ELF-1 (cell line): ENCODE results near the gene RAMACL.

Experiments
- DNase-seq: peaks from one replicate; pipeline ENCODE4 v3.0.0-alpha.2; 2016; ENCODE audit warnings: low read depth, low spot score

Gene RAMACL

DNA sequence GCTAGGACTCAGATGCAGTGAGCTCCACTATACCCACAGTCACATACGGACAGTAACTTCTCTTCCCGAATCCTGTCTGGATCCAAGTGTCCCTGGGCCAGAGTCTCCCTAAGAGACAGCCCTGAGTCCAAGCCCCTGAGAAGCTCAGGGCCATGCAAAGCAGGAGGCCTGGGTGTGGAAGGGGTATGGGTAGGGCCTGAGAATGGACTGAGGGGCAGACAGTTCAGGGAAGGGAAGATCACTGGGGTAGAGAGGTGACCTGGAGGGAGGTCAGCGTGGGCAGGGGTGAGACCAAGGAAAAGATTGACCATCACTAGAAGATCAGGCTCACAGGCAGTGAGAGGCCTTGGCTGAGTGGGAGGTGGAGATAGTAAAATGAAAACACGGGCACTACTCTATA, 31.8 kb upstream of the RAMACL start:
- no peak for DNase-seq

DNA sequence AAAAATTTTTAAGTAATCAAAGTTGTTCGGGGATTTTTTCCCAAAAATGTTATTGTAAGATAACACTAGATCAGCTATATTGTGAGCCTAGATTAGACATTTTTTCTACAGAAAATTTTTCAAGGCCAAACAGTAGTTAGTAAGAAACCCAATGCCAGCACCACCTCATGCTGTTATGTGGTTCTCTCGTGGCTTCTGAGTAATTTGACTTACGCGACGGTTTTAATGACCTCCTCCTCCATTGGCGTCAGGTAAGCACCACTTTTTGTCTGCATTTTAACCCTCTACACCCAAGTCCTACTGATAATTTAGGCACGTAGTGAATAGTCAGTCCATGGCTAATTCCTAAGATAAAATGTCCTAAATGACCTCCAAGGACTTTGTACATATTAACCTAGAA, 30.9 kb upstream of the RAMACL start:
- DNase-seq: no peak

DNA sequence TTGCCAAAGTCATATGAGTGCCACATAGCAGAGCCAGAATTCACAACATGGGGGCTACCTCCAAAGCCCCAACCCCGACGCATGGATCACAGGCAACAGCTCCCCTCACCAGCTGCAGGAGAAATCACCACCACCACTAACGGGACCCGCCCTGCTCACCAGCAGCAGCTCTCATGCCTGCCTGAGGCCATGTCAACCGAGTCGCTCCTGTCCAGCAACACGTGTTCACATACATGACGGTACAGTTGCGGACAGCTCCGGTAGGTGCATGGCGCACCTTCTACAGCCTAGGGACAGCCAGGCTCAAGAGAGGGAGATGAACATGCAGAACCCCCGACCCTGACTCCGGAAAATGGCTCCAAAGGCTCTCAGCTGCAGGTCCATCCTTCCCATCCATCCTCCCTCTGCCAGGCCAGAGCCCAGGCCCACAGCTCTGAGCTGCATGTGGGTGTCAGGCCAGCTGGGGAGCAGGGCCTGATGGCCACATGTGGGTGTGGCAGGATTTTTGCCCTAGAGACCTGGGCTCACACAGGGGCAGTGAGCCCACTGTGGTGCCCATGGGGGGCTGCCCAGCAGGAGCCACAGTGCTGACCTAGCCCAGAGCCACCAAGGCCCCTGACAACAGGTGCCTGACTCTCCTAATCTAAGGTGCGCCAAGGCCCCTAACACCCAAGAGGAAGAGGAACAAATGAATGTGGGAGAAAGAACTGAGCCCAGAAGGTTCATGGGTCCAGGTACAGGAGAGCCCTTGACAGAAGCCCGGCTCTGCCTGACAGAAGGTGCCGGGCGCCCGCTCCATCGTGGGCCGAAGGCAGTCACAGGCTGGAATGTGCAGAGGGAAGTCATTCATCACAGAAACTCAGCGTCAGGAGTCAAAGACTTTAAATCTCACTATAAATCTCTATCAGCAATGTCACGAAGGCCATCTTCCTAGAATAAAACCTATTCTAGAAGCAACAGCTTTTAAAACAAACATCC, 30.1 kb upstream of the RAMACL start:
- DNase-seq: no peak

DNA sequence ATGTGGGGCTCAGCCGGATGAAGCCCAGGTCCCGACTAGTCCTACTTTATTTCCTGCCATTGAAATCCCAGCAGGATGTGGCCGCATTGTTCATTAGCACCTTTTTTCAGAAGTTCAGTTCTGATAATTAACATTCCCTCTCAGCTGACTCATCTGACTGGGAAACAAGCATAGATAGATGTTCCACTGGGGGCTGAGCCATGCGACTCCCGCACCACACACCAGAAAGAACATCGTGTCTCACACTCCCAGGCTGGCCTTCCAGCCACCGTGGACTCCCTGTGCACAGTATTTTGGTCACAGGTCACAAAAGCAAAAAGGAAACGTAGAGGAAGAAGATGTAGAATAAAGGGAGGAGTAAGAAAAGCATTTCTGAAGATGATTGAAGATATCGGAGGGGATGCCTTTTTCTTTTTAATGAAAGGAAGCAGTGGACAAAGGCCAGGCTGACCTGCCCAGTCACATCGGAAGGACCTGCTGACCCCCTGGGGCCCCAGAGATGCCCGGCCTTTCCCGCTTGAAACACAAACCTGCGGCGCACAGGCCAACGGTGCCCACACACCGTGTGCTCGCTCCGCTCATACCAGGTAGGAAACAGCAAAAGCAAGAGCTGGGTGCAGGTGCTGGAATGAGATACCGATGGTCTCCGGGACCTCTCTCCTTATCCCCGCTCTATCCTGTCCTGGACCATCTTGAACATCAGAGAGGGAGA, 28.7 kb upstream of the RAMACL start:
- no peak for DNase-seq

DNA sequence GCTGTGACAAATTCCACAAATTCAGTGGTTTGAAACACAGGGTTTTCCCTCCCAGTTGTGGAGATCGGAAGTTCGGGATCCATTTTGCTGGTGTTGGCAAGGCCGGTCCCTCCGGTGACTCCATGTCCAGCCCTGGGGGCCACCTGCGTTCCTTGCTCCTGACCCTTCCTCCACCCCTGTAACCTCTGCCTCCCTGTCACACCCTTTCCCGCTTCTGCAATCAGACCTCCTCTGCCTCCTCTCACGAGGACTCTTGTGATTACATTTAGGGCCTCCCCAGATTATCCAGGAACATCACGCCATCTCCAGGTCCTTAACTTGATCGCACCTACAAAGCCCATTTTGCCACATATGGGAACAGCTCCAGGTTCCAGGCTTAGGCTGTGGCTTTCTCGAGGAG, 28.1 kb upstream of the RAMACL start:
- no peak for DNase-seq

DNA sequence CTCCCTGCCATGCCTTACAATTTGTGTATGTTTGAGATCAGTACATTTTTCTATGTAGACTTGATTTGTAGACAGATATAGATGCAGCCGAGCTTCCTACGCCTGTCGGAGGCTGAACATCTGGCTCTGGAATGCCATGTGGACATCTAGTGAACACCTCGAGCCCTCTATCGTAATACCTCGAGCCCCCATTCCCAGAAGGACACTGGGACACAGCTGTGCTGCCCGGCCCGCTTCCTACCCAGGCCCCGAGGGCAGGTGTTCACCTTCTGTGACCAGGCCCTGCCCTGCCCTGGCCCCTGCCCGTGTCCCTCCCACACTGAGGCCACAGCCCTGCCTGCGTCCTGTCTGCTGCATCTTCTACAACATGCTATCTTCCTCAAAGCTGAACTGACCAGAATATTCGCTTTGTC, 27.7 kb upstream of the RAMACL start:
- DNase-seq: no peak

DNA sequence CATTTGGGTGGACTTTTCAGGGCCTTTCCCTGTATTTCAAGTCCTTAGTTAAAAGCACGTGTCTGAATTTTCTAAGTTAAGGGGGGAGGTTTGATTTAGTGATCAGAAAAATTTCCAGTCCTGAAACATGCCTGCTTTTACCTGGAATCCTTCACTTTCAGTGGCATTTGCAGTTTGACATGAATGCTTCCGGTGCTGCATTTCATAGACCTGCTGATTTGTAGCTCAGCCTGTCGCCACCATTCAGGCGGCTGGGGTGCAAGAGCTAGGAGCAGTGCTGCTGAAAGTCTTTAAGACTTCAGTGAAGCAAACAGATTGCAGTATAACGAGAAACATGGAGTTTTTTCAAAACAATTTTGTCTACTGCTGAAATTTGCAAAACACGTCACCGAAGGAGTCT, 26.5 kb upstream of the RAMACL start:
- DNase-seq: no peak

DNA sequence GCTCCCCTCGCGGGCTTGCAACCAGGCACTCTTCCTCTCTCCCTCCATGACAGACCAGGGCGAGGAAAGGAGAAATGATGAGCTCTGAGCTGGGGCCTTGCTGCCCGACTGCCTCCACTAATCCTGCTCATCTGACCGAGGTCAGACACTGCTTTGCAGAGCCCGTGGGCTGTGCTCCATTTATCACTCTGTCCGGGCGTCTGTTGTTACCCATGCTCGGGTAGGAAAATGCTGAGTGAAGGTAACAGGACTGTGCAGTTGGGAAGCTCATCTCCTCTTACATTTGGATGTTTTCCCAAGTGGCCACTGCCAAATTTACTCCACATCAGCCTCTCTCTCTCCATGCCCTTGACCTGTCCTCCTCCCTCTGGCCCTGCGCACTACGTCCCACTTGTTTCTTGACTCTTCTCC, 26.0 kb upstream of the RAMACL start:
- DNase-seq: no peak

DNA sequence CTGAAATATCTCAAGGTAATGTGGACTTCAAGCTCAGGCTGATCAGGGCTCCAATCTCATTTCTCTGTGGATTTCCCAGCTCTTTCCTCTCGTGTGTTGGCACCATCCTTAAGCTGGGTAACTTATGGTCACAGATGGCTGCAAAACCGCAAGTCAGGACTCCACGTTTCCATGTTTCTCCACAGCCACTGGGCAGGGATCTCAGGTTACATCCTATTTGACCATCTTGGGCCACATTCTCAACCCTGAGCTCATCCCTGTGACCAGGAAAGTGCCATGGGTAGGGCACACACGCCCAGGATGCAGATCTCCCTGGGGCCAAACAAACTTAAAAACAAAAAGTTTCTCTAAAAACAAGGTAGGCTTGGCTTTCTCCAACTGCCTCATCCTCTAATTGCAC, 25.2 kb upstream of the RAMACL start:
- no peak for DNase-seq

DNA sequence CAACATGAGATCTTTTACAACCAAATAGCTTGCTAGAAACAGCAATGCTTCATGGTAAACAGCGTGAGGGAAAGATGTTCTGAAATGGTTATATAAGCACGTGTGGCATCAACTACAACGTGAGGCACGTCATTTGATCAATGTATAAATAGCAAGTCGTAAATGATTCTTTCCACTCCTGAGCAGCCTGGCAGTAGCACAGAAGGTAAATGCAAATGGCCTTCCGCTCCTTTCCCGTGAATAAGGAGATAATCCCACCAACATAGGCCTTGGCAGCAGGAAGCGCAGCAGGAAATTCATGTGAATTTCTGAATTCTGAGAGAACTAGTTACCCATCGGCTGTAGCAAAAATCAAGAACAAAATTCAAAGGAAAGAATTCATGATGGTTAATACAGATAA, 23.6 kb upstream of the RAMACL start:
- no peak for DNase-seq

DNA sequence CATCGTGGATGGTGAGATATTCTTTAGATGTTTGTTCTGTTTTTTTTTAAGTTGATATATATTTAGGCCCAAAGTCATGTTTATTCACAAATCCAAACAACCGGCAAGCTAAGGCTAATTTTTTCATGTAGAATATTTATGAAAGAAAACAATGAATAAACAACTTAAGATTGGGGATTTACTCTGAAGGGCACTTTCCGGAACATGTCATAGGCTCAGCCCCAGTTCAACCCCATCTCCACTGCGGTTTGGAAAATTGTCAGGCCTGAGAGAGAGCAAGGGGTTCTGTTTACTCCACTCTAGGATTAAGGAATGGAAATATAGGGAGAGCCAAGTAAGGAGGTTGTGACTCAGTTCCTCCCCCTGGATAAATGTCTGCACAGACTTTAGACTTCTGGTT, 22.3 kb upstream of the RAMACL start:
- no peak for DNase-seq

DNA sequence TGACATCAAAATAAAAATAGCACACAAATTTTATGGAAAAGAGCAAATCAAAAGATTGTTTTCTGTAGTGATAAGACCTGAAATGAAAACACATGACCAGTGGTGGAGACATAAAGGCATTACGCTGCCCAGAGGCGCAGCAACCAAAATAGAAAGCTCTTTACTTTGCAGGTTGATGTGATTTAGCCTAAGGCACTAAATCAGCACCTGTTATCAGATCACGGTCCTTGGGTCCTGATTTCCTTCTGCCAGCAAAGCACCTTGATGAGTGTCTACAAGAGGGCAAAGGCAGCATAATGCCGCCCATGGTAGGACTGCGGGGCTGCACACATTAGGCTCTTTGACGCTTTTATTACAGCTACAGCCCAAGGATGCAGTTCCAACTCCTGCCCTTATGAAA, 19.3 kb upstream of the RAMACL start:
- DNase-seq: no peak

DNA sequence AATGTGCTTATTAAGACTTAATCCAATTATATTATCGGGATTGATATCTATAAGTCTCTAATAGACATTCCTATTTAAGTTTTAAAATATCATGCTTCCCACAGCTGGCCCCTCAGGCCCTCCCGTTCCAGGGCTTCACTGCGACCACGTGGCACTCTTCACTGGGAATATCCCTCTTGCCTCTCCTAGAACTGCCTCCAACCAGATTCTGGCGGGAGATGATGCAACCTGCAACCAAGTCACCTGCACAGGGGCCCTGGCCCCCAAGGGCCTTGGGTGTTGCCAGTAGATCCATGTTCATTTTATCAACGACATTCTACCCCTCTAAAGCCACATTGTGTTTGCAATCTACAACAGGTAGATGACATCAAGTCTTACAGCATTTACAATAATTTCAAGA, 18.4 kb upstream of the RAMACL start:
- no peak for DNase-seq

DNA sequence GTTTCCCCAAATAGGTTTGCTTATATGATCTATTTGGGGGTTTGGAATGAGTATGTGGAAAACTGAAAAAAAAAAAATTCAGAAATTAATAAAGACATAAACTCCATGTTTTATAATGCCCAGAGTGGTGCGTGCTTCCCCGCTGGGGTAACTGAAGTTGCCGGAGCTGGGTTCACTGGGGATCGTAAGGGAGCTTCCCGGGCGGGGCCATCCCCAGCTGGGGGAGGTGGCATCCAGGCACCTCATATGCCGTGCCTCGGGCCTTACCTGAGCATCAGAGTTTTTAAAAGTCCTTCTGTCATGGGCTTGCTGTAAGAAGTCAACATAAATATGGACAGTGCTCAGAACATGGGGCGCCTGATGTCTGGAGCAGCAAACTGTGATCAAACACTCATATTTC, 17.9 kb upstream of the RAMACL start:
- DNase-seq: no peak

DNA sequence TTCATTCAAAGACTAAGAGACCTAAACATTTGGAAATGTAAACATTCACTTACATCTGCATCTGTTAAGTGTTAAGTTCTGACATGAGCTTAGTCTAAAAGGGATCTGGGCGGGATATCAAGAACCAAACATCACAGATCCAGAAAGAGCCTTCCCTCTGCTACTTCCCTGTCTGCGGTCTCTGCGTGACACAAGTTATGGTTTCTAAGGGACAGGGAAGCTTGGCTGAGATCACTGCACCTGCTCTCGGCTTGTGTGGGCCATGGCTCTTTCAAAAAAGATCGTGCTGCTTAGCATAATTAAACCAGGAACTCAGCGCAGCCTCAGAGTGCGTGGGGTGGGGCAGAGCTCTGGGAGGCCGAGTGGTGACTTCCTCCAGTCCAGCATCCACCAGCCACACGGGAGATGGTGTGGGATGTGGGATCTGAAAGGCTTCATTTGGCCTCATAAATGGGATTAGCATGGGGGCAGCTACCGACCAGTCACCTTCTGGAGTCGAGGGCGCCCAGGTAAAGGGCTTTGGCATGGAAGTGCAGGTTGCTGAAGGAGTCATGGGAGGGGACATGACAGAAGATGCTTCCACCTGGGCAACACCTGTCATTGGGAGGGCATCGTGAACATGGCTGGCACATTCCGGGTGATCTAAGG, 16.7 kb upstream of the RAMACL start:
- no peak for DNase-seq

DNA sequence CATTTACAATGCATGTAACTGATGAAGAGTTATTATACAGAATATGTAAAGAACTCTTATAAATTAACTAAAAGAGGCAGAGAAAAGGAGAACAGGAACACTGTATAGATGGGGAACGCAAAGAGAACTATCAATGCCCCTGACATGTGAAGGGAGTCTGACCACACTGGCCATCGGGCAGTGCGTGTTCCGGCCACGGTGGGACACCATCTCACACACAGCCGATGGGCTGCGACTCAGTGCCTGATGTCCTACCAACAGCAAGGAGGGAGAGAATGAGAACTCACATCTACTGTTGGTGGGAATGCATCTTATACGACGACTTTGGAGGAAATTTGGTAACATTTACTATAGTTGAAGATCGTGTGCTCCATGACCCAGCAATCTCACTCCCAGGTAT, 15.5 kb upstream of the RAMACL start:
- no peak for DNase-seq

DNA sequence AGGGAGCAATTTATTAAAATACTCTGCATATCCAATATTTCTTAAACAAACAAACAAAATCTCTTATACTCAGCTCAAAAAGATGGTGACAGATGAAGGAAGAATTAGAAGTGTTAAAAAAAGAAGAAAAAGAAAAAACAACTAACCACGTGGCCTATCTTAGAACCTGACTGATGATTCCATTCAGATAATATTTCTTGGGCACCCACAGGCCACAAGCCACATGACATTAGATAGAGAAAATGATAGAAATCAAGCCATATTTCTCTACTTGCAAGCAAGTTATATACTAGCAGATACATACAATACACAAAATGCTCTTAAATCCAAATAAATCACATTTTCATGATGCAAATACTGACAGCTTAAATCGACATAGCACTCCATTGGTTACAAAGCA, 14.5 kb upstream of the RAMACL start:
- DNase-seq: no peak

DNA sequence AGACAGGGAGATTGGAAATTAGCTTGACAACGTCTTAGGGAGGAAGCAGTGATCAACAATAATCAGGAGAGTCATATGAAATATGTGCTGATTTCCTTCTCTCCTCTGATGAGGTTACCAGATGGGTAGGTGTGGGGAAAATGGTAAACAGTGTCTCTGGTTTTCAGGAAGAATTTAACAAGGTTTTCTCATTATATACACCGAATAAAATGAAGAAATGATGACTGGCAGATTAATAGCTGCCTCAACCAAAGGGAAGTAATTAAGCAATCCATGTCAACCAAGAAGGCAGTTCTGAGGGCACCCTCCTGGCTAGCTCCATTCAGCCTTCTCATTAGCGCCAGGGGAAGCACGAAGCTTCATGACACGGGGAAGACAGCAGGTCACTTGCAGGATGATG, 12.7 kb upstream of the RAMACL start:
- no peak for DNase-seq

DNA sequence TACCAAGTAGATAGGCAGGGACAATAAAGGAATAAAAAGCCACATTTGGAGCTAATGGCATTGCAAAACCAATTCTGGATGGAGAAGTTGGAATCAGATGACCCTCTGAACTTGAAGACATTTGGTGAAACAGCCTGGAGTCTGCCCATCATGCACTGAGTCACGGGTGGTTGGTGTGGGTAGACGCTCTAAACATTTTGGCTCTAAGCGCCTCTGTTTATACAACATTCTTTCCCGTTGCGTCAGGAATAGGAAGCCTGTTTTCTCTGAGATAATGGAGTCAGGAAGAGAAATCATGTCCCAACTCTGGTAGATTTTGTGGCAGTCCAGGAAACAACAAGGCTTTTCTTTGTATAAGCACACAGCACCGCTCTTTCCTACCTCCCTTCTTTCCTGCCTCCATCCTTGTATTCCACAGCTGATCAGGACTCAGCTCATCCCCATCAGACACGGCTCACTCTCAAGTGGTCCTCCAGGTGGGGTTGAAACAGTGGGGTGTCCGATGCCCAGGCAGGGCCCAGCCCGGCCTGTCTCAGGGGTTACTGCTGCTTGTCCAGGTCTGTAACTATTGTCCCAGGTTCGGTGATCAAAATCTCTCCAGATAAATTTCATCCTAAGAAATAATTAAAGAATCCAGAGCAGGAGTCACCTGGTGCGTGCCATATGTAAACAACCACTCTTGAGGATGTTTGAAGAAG, 12.1 kb upstream of the RAMACL start:
- DNase-seq: no peak

DNA sequence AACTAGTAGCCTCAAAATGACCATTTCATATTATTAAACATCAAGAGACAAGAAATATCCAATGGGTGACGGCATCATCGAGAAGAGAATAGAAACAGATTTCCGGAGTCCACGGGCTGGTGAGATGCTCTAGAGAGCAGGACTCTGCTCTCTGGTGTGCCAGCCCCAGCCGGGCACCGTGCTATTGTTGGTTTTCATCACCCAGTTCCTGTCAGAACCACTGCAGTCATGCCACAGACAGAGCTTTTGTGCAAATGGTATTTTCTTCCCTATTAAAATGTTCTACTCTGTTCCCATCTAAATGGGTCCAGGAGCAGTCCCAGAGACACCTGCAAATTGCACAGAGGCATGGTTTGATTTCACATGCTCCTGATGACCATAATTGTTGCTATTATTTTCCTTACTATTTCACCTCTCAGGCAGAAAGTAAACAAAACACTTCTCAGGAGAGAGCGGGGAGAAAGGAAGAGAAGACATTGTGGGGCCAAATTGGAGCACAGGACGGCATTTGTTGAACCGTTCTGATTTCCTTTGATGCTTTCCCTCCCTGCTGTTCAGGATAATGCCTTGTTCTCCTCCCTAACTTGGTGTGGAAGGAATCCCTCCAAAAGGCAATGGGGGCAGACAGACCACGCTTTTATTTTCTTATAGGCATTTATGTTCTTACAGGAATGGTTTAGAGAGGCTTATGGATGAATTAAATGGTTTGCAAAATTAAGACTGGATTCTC, 11.4 kb upstream of the RAMACL start:
- no peak for DNase-seq

DNA sequence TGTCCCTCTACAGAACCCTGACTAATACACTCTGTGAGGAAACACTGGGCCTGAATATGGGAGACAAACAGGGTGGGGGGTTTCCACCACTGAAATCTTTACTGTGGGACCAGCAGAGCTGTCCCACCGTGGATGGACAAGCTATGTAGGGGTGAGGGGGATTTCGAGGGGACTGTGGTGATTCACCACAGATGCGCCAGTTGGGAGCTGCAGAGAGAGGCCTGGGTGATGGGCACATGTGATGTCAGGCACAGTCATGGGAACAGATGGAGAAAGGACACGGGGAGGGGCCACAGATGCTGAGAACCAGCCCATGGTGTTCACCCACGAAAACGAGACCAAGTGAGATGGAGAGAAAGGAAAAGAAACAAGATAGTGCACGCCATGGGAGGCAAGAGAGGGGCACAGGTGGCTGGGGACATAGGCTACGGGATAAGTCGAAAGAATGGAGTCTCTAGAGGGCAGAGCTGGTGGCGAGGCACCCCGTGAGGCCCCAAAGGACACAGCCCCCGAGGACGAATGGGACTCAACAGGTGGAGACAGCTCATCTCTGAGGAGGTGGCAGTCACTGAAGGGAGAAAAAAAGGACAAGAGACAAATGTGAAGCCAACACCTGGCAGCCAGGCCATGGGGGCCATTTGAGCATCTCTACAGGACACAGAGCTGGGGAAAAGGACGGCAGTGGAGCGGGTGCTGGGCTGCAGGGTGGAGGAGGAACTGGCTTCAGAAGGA, 10.5 kb upstream of the RAMACL start:
- no peak for DNase-seq
